ENCODE data around the gene ASTN2. TPM values are rescaled to one million over a fixed set of nuclear protein-coding genes. Genes with fewer than 3 reads are reported as not detected.

Gene ASTN2
- total RNA-seq, 1 donor from 2014 or later = 2.3 TPM

GRCh38 chr9:116941266-116941665 is 473.6 kb downstream of the ASTN2 start:
- intact Hi-C loops (cut with DNase I) = no loop called here
- no peak for DNase-seq (ENCODE audit: low spot score in 2 of 2)
- no peaks in the 10 kb centered on the region for H3K36me3 ChIP-seq
- no peaks in the 10 kb centered on the region for H3K9me3 ChIP-seq
- no peaks in the 10 kb centered on the region for H3K27me3 ChIP-seq
- no peaks in the 10 kb centered on the region for H3K4me1 ChIP-seq
- no peak overlapping the region for H3K4me3 ChIP-seq
- H3K27ac ChIP-seq = no peak overlapping the region
- TF ChIP-seq, protein P1, sequence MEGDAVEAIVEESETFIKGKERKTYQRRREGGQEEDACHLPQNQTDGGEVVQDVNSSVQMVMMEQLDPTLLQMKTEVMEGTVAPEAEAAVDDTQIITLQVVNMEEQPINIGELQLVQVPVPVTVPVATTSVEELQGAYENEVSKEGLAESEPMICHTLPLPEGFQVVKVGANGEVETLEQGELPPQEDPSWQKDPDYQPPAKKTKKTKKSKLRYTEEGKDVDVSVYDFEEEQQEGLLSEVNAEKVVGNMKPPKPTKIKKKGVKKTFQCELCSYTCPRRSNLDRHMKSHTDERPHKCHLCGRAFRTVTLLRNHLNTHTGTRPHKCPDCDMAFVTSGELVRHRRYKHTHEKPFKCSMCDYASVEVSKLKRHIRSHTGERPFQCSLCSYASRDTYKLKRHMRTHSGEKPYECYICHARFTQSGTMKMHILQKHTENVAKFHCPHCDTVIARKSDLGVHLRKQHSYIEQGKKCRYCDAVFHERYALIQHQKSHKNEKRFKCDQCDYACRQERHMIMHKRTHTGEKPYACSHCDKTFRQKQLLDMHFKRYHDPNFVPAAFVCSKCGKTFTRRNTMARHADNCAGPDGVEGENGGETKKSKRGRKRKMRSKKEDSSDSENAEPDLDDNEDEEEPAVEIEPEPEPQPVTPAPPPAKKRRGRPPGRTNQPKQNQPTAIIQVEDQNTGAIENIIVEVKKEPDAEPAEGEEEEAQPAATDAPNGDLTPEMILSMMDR (IDR thresholded peaks at IDR 0.05) = no peak

DNA sequence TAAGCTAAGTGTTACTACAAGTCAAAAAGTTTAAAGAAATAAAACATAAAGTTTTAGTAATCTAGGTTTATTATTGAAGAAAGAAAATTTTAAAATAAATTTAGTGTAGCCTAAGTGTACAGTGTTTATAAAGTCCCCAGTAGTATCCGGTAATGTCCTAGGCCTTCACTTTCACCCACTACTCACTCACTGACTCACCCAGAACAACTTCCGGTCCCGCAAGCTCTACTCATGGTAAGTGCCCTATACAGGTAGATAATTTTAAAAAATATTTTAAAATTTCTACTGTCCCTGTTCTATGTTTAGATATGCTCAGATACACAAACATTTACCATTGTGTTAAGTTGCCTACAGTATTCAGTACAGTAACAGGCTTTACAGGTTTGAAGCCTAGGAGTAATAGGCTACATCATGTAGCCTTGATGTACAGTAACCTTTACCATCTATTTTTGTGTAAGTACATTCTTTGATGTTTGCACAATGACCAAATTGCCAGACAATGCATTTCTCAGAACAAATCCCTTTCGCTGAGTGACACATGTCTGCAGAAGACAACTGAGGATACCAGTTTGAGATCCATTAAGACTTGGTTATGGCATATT is 474.1 kb downstream of the ASTN2 start:
- DNase-seq (ENCODE audit: low spot score in 2 of 2) = no peak
- Histone ChIP-seq H3K27ac (no peak overlapping the region), H3K9me3 (no peaks in the 10 kb centered on the region), H3K36me3 (no peaks in the 10 kb centered on the region), H3K4me1 (no peaks in the 10 kb centered on the region), H3K27me3 (no peaks in the 10 kb centered on the region), H3K4me3 (no peak overlapping the region)
- TF ChIP-seq, protein P1 (IDR thresholded peaks at IDR 0.05) = no peak
- intact Hi-C loops (cut with DNase I) = no loop called here

- DNase-seq (ENCODE audit: low spot score in 2 of 2) = no peak
- Histone ChIP-seq H3K27ac (no peak overlapping the region), H3K4me1 (no peaks in the 10 kb centered on the region), H3K4me3 (no peak overlapping the region), H3K36me3 (no peaks in the 10 kb centered on the region), H3K9me3 (no peaks in the 10 kb centered on the region), H3K27me3 (no peaks in the 10 kb centered on the region)
- intact Hi-C loops (cut with DNase I) = no loop called here
- TF ChIP-seq, protein P1 (IDR thresholded peaks at IDR 0.05) = no peak
Measured at GRCh38 chr9:116939614-116940013, 475.2 kb downstream of the ASTN2 start.

DNA sequence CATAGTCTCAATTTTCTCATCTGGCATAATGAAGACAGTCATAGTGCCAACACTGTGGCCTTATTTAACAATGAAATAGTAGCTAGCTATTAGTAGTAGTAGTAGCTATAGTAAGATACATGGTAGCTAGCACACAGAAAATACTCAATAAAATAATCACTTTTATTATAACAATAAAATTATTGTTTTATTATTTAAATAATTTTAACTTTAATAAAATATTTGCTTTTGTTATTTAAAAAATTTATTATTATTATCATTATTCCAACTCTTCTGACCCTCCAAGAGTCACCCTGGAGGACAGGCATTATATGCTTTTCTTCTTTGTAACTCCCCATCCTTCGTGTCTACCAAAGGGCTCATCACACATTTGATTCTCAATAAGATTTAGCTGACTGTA is 475.7 kb downstream of the ASTN2 start:
- no peaks in the 10 kb centered on the region for H3K27me3 ChIP-seq
- intact Hi-C loops (cut with DNase I) = no loop called here
- H3K4me1 ChIP-seq = no peaks in the 10 kb centered on the region
- H3K36me3 ChIP-seq = no peaks in the 10 kb centered on the region
- DNase-seq (ENCODE audit: low spot score in 2 of 2) = no peak
- H3K9me3 ChIP-seq = no peaks in the 10 kb centered on the region
- no peak overlapping the region for H3K27ac ChIP-seq
- H3K4me3 ChIP-seq = no peak overlapping the region
- TF ChIP-seq, protein P1 (IDR thresholded peaks at IDR 0.05) = no peak

DNA sequence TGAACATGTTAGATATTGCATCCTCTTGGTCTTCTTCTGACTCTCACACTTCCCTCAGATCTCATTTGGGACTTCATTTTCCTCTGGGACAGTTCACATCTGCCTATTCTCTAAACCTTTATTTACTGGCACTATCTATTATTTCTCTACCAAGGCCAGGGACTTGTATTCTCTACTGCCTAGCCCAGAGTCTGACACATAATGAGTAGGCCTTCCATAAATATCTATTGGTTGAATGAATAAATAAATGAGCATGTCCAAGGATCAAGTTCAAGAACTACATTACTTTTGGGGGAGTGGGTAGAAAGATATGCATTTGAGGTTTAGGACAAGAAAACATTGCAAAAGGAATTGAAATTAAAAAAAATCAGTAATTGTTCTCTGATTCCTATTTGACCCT is 477.5 kb downstream of the ASTN2 start:
- intact Hi-C loops (cut with DNase I) = no loop called here
- Histone ChIP-seq H3K4me3 (no peak overlapping the region), H3K27ac (no peak overlapping the region), H3K27me3 (no peaks in the 10 kb centered on the region), H3K4me1 (no peaks in the 10 kb centered on the region), H3K9me3 (no peaks in the 10 kb centered on the region), H3K36me3 (no peaks in the 10 kb centered on the region)
- no peak for DNase-seq (ENCODE audit: low spot score in 2 of 2)
- TF ChIP-seq, protein P1 (IDR thresholded peaks at IDR 0.05) = no peak

Data from ascending aorta (tissue), 2 donors.